Forelimb muscle (tissue), 1 donor: ENCODE results near the gene LRCH3. TPM values are rescaled to one million over a fixed set of nuclear protein-coding genes. Genes with fewer than 3 reads are reported as not detected.

ENCODE experiments used
- DNase-seq: peaks from one replicate; pipeline ENCODE4 v3.0.0-alpha.2; 2013; ENCODE audit warnings: low read depth
- polyA plus RNA-seq: library from polyadenylated mRNA; unstranded; fragments of 120-200 nt; gene quantifications from one replicate; pipeline ENCODE4 v1.2.1, GENCODE V29; 2013; ENCODE audit not compliant: insufficient read length

The LRCH3 gene
- 28.4 TPM for polyA plus RNA-seq

DNA sequence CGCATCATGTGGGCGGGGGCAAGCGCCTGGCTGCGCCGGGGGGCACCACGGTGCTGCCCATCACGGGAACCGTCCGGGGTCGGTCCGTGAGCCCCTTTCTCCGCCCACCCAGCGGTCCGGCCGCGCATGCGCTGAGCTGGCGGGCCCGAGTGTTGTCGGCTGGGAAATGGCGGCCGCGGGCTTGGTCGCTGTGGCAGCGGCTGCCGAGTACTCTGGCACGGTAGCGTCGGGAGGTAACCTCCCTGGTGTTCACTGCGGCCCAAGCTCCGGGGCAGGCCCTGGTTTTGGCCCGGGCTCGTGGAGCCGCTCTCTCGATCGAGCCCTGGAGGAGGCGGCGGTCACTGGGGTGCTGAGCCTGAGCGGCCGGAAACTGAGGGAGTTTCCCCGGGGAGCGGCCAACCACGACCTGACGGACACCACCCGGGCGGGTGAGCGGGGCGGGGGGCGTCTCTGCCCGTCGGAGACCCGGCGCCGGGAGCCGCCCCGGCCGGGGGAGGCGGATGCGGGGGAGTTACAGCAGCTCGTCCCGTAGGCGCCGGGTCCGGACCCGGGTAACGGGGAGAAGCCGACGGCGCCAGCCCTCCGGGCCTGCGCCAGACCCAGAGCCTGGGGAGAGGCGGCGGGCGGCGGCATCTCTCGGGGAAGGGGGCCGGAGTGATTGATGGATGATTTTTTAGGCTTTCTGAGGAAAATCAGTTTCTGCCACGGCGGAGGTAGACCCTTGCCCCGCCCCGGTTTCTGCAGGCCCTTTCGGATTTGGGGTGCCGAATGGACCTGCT is at the start of gene LRCH3:
Gene LRCH3 (plus strand): TSS at position 142 of the 779 bp plus-strand sequence. CDS start 25 bp downstream, at position 167.
- DNase-seq: peak; percentile 39

DNA sequence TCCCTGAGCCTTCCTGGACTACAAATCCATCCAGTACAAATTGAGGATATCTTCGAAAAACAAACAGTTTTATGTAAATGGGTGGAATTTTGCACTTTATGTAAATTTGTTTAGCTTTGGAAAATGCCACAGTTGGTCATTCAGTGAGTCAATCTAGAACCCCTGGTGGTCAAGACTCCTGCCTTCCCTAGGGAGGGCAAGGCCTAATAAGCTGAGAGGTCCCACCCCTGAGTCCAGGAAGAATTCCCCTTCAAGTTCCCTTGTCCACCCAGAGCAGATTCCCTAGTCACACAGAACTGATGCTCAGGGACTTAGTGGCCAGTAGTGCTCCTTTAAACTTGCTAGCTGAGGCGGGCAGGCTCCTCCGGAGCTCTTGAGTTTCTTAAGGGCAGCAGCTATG is 48.3 kb upstream of the LRCH3 start:
- no peak for DNase-seq

DNA sequence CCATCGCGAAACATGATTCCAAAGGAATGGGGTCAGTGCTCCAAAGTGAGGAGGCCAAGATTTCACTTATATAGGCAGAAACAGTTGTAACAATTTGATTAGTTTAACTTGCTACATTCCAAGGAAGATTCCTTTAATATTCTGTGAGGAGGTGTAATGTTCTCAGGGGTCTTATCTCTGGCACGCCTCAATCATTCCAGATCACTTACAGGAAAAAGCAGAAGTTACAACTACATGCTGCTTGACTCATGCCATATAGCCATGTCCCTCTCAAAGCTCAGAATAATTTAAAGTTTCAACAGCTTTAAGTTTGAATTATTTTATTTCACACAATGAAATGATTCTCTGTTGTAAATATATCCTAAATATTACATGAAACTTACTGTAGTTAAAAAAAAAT is 44.8 kb upstream of the LRCH3 start:
- DNase-seq: no peak

DNA sequence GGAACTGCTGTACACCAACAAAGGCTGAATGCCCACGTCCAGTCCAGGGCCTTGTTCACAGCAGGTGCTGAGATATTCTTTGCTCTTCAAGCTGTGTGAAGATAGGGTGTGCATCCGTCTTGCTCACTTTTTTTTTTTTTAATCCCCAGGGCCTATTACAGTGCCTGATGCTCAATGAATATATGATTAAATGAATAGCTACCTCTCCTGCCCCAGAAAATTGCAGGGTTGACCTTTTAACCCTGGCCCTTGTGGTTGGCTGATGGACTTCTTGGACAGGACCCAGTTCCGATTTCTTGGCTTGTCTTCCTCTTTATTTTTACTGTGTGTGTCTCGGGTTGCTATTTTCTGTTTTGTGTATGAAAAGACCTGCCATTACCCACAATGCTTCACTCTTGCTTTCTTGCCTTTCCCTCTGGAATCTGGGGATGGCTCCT is 44.2 kb upstream of the LRCH3 start:
- DNase-seq: no peak

DNA sequence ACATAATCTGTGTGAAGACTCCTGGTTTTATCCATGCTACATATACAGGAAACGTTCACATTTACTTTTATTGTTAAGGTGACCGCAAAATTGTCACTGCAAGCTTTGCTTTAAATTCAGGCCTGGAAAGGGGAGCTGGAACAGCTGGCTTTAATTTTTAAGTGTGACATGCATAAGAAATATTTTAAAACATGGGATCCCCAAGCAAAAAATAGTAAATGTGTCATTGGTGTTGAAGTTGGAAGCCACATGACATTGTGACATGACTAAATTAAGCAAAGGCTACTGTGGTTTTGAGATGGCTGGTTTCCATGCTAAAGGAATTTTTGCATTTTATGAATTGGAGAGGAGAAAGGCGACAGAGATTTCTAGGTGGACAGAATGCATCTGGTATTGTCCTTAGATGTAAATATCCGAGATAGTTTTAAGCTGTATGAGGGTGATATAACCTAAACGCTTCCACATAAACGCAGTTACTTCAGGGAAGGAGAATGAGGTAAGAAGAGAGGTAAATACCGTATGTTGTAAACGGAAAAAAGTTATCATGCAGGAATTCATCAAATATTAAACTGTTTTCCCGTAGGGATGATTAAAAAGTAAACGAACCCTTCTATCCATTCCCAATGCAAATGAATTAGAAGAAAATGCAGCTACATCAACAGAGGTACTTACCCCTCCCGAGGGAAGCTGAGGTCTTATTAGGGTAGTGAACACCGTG is 42.3 kb upstream of the LRCH3 start:
- DNase-seq: no peak

DNA sequence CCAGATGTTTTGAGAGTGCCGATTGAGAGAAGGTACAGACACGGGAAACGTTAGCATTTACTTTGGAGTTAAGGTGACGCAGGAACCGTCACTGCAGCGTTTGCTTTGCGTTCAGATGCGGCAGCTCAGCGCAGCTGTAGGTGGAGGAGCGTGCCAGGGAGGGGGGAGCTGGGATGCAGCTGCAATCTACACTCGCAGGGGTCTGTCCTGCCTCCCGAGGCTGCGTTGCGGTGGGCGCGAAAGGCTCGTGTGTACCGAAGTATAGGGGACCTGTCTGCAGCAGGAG is 41.8 kb upstream of the LRCH3 start:
- no peak for DNase-seq

DNA sequence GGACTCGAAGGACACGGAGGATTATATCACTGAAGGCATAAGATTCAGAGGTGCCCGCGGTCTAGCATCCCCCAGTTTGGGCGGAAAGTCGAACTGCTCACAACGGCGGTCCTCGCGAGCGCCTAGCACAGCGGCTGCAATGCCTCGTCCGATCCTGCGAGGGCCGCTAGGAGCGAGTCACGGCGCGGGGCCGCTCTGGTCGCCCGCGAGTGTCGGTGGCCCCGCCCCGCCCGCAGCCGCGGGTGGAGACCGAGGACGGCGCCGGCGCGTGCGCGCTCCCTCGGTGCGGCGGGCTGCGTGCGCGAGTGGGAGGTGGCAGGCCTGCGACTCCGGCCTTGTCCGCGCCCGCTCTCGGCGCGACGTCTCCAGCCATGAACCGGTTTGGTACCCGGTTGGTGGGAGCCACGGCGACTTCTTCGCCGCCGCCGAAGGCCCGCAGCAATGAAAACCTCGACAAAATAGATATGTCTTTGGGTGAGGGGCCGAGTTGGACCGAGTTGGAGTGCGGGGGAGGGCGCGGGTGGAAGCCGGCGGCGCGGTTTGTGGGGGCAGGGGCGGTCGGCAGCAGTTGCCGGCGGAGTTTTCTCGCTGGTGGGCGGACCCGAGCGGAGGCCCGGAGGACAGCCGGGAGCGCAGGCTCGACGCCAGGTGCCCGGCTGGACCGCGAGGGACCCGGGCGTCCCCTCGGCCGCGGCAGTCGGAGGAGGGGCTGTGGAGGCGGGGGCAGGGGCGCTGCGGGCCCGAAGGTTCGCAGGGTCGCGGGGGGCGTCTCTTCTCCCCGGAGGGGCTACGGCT is 41.3 kb upstream of the LRCH3 start, which contains the start of gene FYTTD1:
Gene FYTTD1 (plus strand): TSS at position 283 of the 795 bp plus-strand sequence. CDS start 89 bp downstream, at position 372.
- peak; percentile 62 for DNase-seq

DNA sequence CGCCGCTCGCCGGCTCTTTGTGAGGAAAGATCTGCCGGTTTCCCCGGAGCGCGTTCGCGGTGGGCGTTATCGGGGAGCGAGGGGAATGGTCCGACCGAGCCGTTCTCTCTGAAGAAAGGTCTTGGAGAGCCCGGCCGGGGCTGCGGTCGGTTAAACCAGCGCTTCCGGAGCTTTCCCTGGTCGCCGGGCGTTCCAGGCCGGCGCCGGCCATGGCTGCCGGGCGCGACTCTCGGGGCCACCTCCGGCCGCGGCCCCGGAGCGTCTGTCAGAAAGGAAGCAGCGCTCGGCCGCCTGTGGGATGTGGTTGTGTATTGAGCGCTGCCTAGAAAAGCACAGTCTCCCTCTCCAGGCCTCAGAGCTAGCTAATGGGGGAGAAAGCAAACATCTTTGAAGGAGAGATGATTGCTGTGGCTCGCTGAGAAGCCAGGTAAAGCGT is 40.6 kb upstream of the LRCH3 start:
- no peak for DNase-seq

DNA sequence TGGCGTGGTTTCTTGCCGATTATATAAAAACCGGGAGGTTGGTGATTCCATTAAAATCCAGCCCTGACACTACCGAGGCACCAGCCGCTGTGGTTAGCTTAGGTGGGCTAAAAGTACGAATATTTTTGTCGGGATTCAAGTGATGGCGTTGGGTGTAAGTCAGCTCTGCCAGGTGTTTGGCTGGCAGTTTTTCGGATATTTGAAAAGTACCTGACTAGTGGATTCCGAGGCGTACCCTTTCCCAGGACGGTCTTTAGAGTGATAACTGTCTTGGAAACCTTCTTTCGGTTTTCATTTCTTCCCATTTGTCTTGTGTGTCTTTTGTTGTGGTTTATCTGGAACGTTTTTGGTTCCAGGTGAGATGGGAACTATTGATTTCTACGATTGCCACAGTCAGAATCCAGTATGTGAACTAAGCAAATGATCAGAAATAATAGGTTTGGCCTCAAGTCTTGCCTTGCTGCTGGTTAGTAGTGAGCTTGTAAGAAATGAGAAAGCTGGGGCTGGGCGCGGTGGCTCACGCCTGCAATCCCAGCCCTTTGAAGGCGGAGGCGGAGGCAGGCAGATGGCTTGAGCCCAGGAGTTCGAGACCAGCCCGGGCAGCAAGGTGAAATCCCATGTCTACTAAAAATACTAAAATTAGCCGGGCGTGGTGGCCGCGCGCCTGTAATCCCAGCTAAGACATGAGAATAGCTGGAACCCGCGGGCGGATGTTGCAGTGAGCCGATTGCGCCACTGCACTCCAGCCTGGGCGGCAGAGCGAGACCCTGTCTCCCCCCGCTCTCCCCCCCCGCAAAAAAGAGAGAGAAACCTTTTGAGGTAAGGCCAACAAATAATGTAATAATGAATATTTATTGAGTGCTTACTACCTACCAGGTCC is 40.0 kb upstream of the LRCH3 start:
- DNase-seq: no peak

DNA sequence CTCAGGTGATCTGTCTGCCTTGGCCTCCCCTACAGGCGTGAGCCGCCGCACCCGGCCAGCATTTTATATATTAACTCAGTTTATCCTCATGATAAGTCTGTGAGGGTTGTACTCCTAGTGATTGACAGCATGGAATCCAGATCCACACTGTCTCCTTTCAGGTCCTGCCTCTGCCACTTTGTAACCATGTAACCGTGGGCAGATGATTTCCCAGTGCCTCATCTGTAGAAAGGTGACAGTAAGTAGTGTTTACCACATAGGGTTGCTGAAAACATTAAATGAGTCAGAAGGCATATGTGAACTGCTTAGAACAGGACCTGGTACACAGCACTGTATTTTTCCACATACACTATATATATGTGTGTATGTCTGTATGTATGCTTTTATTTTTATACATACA is 38.9 kb upstream of the LRCH3 start:
- DNase-seq: no peak

DNA sequence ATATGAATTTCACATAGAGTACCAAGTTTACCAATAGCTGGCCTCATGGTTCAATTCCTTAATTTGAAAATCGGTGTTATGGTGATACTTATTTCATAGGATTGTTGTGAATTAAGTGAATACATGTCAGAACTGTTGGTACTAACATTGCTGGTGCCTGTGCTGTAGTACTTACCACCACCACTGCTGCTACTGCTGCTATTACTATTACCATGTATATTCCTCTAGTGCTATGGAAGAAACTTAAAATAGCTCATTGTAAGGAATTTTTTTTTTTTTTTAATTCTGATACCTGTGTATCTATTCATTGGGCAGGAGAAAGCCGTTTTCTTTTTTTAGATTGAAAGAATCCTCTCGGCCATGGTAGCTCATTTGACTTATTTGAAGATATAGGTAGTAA is 37.8 kb upstream of the LRCH3 start:
- no peak for DNase-seq

DNA sequence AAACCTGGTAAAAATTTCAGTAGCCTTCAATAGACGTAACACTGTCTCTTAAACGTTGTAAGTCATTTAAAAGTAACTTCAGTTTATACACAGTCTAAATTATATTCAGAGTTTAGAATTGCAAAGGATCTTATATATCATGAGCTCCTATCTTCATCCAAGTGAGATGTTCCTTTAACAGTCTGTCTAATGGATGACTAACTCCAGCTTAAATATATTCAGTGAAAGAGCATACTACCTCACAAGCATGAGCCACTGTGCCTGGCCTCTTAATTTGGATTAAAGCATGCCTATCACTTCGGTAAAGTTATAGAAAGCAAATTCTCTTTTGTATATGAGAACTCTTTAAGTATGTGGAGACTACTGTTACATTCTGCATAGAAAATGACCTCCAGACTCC is 34.4 kb upstream of the LRCH3 start:
- no peak for DNase-seq

DNA sequence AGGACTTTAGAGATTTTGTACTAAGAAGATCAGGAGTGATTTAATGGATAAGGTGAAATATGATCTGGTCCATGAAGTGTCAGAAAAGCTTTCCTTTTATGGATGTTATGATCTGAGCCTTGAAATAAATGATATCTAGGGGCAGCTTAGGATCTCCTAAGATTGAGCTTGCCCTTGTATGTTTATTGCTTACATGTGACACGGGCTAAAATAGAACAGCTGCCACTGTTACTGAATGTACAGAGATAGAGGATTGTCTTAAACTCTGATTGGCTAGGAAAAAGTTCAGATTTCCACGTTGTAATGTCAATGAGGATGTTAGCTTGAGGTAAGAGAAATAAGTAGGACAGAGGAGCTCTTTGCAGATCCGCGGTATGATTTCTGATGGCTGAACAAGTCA is 32.5 kb upstream of the LRCH3 start:
- no peak for DNase-seq

DNA sequence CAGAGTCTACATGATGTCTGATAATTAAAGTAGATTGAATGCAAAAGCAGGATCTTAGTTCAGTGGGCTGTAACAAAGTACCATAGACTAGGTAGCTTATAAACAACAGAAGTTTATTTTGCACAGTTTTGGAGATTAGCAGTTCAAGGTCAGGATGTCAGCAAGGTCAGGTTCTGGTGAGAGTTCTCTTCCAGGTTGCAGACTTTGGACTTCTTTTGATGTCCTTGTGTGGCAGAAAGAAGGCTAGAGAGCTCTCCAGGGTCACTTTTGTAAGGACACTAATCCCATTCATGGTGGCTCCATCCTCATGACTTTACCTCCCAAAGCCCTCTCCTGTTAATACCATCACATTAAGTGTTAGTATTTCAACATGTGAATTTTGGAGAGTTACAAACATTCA is 29.3 kb upstream of the LRCH3 start:
- no peak for DNase-seq

DNA sequence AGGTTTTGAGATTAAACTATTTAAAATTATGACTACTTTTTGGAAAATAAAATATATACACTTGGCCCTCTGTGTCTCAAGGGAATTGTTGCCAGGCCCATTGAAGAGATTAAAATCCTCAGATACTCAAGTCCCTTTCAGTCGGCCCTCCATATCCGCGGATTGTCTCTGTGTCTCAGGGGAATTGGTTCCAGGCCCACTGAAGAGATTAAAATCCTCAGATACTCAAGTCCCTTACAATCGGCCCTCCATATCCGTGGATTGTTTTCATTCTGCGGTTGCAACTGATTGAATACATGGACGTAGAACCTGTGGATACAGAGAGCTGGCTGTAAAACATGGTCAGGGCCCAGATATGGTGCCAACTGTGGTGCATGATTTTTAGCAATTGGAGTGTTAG is 15.7 kb upstream of the LRCH3 start:
- DNase-seq: no peak

DNA sequence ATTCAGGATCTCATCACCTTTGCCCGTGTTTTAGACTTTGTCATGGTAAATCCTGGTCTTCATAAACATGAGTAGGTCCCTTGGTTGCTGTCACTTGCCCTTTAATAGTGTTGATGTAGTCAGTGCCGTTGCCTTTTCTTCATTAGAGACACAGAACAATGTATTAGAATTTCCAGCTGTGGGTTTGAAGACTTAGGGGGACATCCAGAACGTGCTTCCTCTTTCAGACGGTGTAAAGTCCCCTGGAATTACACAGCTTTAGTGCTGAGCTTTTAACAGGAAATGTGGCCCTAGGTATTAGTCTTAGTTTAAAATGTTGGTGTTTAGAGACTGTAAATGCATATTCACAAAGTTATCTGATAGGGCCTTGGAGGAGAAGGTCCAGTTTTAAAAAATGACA is 8.8 kb upstream of the LRCH3 start:
- no peak for DNase-seq

DNA sequence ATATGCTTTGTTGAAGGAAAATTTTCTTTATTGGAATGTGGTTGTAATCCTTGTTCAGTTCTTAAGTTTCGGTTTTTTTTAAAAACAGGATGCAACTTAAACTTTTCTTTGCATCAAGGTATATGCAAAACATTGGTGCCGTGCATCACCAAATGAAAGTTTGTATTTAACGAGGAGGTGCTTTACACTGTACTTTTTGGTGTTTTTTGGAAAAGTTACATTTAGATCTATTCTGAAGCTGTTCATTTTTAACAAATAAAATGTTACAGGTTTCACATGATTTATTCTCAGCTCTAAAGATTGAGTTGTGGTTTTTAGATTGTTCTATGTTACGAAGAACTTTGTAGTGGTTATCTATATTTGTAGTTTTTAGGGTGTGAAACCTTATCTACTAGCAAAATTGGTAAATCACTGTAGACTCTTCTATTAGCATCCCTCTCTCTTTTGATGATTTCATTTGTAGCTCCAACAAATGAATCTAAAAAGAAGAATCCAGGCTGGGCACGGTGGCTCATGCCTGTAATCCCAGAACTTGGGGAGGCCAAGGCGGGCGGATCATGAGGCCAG is 7.0 kb upstream of the LRCH3 start:
- no peak for DNase-seq

DNA sequence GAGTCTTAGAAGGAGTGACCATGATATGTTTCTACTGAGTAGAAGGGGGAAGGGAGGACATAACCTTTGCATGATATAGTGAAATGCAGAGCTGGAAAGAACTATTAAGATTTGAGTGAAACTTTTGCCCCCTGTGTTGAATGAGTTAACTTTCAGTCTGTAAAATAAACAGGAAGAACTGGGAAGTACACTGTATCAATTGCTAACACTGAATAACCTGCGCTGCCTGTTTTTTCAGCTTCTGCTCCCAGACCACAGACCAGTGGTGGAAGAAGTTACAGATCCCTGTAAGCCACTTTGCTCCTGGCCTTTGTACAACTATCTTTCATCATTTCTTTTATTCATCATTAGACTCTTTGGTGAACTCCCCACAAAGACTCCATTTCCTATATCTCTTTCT is 3.6 kb upstream of the LRCH3 start:
- no peak for DNase-seq

DNA sequence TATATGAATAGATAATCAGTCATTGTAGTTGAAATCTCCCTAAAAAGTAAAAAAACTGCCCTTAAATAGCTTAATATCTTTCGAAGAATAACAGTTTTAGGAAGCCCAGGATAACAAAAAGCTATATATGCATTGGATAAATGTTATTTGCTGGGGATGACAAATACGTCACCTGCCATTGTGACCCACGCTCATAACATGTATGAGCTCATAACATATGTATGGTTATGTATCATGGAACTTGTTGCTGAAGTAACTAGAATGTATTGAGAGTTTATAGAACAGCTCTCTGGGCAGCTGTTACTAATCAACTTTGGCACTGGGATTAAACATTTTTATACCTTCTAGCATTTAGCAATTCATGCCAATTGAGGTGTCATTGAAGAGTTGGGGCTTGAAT is 1.7 kb upstream of the LRCH3 start:
- DNase-seq: no peak

DNA sequence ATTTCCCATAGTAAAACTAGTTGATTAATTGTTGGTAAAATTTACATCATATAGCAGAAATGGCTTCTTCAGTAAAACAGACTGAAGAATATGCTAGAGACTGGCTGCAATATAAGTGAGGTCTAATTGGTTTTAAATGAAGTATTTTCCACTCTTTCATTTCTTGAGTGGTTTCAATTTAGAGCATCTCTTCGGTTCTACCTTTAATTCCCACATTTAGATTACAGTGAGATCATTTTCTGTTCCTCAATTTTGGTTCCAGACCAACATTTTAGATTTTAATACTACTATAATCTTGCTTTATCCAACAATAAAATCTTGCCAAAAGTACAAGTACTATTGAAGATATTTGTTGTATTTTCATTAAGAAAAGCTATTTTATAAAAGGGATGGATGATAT is 1.0 kb upstream of the LRCH3 start:
- no peak for DNase-seq
